GM18519 (cell line): Measurements from ENCODE around the gene CORO7.
"Not testable (repeated sequence)": the region's sequence is repeated elsewhere in the genome, so short reads cannot be mapped to it uniquely, and the experiment has no call there.

ENCODE experiments used
- ATAC-seq: cut with Tn5 transposase; IDR thresholded peaks from one replicate; pipeline ENCODE4 v1.9.1; 2021; ENCODE audit warnings: mild to moderate bottlenecking, moderate library complexity; ENCODE audit not compliant: unreplicated experiment, low FRiP score

The CORO7 gene

GRCh38 chr16:4403133-4403949, 13.1 kb downstream of the CORO7 start:
- ATAC-seq: no peak

- ATAC-seq: no peak
Observed at GRCh38 chr16:4402439-4403132, 13.8 kb downstream of the CORO7 start.

GRCh38 chr16:4401510-4401909, 14.9 kb downstream of the CORO7 start:
- ATAC-seq: no peak

- ATAC-seq: no peak
Observed at GRCh38 chr16:4401094-4401501, 15.3 kb downstream of the CORO7 start.

- ATAC-seq: no peak
Observed at GRCh38 chr16:4399001-4399730, 17.2 kb downstream of the CORO7 start.

- no peak for ATAC-seq
Observed at GRCh38 chr16:4395055-4395726, 21.2 kb downstream of the CORO7 start.

GRCh38 chr16:4393850-4394249, 22.5 kb downstream of the CORO7 start:
- not testable (repeated sequence) for ATAC-seq

GRCh38 chr16:4393240-4393600, 23.2 kb downstream of the CORO7 start:
- ATAC-seq: no peak

- no peak for ATAC-seq
Observed at GRCh38 chr16:4392382-4393239, 23.8 kb downstream of the CORO7 start.

- ATAC-seq: no peak
Observed at GRCh38 chr16:4391631-4392381, 24.6 kb downstream of the CORO7 start.

GRCh38 chr16:4390266-4391260, 25.8 kb downstream of the CORO7 start:
- ATAC-seq: no peak

- no peak for ATAC-seq
Observed at GRCh38 chr16:4389051-4389955, 27.1 kb downstream of the CORO7 start.

GRCh38 chr16:4388271-4389021, 27.9 kb downstream of the CORO7 start:
- ATAC-seq: no peak

GRCh38 chr16:4387781-4388180, 28.6 kb downstream of the CORO7 start:
- no peak for ATAC-seq

GRCh38 chr16:4386951-4387565, 29.3 kb downstream of the CORO7 start:
- no peak for ATAC-seq

- ATAC-seq: no peak
Observed at GRCh38 chr16:4386451-4386805, 30.0 kb downstream of the CORO7 start.
